ENCODE measurements around the gene CBX6.
A peak's percentile ranks its signal among the peaks of the same experiment; 100 is the strongest.

Gene CBX6

DNA sequence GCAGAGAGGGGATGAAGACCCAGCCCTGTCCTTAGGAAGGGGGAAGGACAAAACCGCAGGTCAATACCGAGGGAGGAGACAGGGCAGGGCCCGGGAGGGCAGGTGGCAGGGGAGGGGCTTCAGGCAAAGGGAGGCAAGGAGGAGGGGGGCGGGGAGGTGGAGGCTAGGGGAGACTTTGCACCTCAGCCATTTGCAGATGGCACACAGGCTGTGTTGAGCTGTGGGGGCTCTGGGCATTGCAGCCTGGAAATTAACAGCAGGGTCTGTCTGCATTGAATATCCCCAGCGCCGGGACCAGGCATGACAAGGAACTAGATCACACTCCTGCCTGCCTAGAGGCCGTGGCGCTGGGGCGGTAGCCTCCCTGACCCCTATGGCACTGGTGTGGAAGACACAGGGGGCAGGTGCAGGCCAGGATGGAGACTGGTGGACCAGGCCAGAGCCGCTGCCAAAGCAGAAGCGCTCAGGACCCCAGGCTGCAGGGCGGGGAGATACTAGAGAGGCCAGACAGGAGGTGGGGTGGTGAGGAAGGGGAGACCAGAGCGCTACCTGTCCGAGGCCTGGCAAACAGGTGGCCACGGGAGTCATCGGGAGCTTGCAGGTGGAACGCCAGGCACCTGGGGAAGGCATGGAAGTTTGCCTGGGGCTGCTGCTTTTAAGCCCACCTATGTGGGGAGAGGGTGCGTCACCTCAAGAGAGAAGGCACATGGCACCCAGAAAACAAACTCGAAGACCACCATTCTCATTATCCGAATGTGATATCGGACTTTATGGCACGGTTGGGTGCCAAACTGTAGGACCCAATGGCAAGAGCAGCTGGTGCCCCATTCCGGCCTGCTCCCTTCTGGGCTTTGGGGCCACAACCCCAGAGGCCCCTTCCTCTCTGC, 11.5 kb downstream of the CBX6 start (continued):
- TF ChIP-seq, protein P1, sequence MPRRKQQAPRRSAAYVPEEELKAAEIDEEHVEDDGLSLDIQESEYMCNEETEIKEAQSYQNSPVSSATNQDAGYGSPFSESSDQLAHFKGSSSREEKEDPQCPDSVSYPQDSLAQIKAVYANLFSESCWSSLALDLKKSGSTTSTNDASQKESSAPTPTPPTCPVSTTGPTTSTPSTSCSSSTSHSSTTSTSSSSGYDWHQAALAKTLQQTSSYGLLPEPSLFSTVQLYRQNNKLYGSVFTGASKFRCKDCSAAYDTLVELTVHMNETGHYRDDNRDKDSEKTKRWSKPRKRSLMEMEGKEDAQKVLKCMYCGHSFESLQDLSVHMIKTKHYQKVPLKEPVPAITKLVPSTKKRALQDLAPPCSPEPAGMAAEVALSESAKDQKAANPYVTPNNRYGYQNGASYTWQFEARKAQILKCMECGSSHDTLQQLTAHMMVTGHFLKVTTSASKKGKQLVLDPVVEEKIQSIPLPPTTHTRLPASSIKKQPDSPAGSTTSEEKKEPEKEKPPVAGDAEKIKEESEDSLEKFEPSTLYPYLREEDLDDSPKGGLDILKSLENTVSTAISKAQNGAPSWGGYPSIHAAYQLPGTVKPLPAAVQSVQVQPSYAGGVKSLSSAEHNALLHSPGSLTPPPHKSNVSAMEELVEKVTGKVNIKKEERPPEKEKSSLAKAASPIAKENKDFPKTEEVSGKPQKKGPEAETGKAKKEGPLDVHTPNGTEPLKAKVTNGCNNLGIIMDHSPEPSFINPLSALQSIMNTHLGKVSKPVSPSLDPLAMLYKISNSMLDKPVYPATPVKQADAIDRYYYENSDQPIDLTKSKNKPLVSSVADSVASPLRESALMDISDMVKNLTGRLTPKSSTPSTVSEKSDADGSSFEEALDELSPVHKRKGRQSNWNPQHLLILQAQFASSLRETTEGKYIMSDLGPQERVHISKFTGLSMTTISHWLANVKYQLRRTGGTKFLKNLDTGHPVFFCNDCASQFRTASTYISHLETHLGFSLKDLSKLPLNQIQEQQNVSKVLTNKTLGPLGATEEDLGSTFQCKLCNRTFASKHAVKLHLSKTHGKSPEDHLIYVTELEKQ (tag by site-specific recombination; IDR thresholded peaks at IDR 0.05; ENCODE audit: borderline replicate concordance) = no peak
- no peak for TF ChIP-seq TRIM28 (IDR thresholded peaks at IDR 0.05; ENCODE audit: borderline replicate concordance, low read length)
- no peak for TF ChIP-seq ZNF610 (tag by site-specific recombination; IDR thresholded peaks at IDR 0.05; ENCODE audit: borderline replicate concordance)
- TF ChIP-seq, protein P2, sequence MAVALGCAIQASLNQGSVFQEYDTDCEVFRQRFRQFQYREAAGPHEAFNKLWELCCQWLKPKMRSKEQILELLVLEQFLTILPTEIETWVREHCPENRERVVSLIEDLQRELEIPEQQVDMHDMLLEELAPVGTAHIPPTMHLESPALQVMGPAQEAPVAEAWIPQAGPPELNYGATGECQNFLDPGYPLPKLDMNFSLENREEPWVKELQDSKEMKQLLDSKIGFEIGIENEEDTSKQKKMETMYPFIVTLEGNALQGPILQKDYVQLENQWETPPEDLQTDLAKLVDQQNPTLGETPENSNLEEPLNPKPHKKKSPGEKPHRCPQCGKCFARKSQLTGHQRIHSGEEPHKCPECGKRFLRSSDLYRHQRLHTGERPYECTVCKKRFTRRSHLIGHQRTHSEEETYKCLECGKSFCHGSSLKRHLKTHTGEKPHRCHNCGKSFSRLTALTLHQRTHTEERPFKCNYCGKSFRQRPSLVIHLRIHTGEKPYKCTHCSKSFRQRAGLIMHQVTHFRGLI (tag by site-specific recombination; IDR thresholded peaks at IDR 0.05) = no peak
- TF ChIP-seq HOXD13 (CRISPR knock-in tag; IDR thresholded peaks at IDR 0.05; ENCODE audit: borderline replicate concordance) = no peak
- no peak for TF ChIP-seq ZNF423 (tag by site-specific recombination; IDR thresholded peaks at IDR 0.05)
- TF ChIP-seq KLF1 (tag by site-specific recombination; IDR thresholded peaks at IDR 0.05) = peak; percentile 47
- no peak for TF ChIP-seq ZNF202 (tag by site-specific recombination; IDR thresholded peaks at IDR 0.05; ENCODE audit: borderline replicate concordance)
- no peak for TF ChIP-seq ZBTB8A (tag by site-specific recombination; IDR thresholded peaks at IDR 0.05)
- TF ChIP-seq ZNF544 (tag by site-specific recombination; IDR thresholded peaks at IDR 0.05) = no peak
- peak; percentile 23; the same call in 1 of the 2 replicates for TF ChIP-seq SP3 (tag by site-specific recombination; IDR thresholded peaks at IDR 0.05)
- TF ChIP-seq ZNF114 (tag by site-specific recombination; IDR thresholded peaks at IDR 0.05) = no peak
- TF ChIP-seq SP7 (tag by site-specific recombination; IDR thresholded peaks at IDR 0.05) = no peak
- no peak for TF ChIP-seq ZNF501 (tag by site-specific recombination; IDR thresholded peaks at IDR 0.05)
- TF ChIP-seq ZNF473 (tag by site-specific recombination; IDR thresholded peaks at IDR 0.05) = no peak
- TF ChIP-seq, protein P3, sequence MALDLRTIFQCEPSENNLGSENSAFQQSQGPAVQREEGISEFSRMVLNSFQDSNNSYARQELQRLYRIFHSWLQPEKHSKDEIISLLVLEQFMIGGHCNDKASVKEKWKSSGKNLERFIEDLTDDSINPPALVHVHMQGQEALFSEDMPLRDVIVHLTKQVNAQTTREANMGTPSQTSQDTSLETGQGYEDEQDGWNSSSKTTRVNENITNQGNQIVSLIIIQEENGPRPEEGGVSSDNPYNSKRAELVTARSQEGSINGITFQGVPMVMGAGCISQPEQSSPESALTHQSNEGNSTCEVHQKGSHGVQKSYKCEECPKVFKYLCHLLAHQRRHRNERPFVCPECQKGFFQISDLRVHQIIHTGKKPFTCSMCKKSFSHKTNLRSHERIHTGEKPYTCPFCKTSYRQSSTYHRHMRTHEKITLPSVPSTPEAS (tag by site-specific recombination; IDR thresholded peaks at IDR 0.05) = no peak
- no peak for TF ChIP-seq ZNF394 (tag by site-specific recombination; IDR thresholded peaks at IDR 0.05; ENCODE audit: borderline replicate concordance)
- TF ChIP-seq ZNF416 (tag by site-specific recombination; IDR thresholded peaks at IDR 0.05) = no peak
- no peak for TF ChIP-seq ZNF133 (tag by site-specific recombination; IDR thresholded peaks at IDR 0.05)
- TF ChIP-seq, protein P4, sequence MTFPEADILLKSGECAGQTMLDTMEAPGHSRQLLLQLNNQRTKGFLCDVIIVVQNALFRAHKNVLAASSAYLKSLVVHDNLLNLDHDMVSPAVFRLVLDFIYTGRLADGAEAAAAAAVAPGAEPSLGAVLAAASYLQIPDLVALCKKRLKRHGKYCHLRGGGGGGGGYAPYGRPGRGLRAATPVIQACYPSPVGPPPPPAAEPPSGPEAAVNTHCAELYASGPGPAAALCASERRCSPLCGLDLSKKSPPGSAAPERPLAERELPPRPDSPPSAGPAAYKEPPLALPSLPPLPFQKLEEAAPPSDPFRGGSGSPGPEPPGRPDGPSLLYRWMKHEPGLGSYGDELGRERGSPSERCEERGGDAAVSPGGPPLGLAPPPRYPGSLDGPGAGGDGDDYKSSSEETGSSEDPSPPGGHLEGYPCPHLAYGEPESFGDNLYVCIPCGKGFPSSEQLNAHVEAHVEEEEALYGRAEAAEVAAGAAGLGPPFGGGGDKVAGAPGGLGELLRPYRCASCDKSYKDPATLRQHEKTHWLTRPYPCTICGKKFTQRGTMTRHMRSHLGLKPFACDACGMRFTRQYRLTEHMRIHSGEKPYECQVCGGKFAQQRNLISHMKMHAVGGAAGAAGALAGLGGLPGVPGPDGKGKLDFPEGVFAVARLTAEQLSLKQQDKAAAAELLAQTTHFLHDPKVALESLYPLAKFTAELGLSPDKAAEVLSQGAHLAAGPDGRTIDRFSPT (tag by site-specific recombination; IDR thresholded peaks at IDR 0.05) = no peak
- no peak for TF ChIP-seq ZNF48 (tag by site-specific recombination; IDR thresholded peaks at IDR 0.05)

All from HEK293 (cell line).